ENCODE results near the gene ERVK3-1. TPM values are rescaled to one million over a fixed set of nuclear protein-coding genes. Genes with fewer than 3 reads are reported as not detected.

ERVK3-1 gene
- total and polyA plus RNA-seq, 3 donors from 2014 or later = 34.0 to 58.5 (median 48.9) TPM

- no peaks in the 10 kb centered on the region for H3K4me1 ChIP-seq
- H3K27ac ChIP-seq = no peak overlapping the region
- TF ChIP-seq POLR2A (IDR thresholded peaks at IDR 0.05) (no peak), CTCF (IDR thresholded peaks at IDR 0.05) (no peak)
- H3K9me3 ChIP-seq = no peaks in the 10 kb centered on the region
- WGBS, 2 donors = 100% methylated on average over 1 of the region's 1 CpG
- no peaks in the 10 kb centered on the region for H3K36me3 ChIP-seq (ENCODE audit: low read depth, missing control alignments)
- intact Hi-C loops (cut with DNase I; ENCODE audit: low total_unique reads) = no loop called here
- no peak overlapping the region for H3K4me3 ChIP-seq
- H3K27me3 ChIP-seq = no peaks in the 10 kb centered on the region
- no peak for DNase-seq
These were observed 31.0 kb downstream of the ERVK3-1 start for GRCh38 chr19:58336216-58336615.

DNA sequence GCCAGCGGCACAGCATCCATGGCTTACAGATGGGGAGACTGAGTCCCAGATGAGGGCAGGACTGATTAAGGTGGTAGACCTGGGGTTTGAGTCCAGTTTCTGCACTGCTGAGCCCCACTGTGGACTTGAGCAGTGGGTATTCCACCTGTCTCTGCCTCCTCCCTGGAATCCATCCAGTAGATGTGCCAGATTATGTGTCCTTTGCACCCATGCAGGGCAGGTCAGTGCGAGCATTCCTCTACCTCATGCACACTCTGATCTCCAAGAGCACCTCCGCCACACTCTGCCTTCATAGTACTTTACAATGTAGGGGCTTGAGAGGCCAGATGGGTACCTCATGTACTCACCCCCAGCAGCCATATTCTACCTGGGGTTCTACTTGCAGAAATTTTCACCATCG is 31.6 kb downstream of the ERVK3-1 start:
- Histone ChIP-seq H3K27me3 (no peaks in the 10 kb centered on the region), H3K4me3 (no peak overlapping the region), H3K9me3 (no peaks in the 10 kb centered on the region), H3K27ac (no peak overlapping the region), H3K4me1 (no peaks in the 10 kb centered on the region), H3K36me3 (ENCODE audit: low read depth, missing control alignments) (no peaks in the 10 kb centered on the region)
- intact Hi-C loops (cut with DNase I; ENCODE audit: low total_unique reads) = no loop called here
- DNase-seq = no peak
- TF ChIP-seq POLR2A (IDR thresholded peaks at IDR 0.05) = no peak
- no peak for TF ChIP-seq CTCF (IDR thresholded peaks at IDR 0.05)
- 94 to 99% methylated on average over 3 to 4 of the region's 4 CpGs for WGBS, 2 donors

DNA sequence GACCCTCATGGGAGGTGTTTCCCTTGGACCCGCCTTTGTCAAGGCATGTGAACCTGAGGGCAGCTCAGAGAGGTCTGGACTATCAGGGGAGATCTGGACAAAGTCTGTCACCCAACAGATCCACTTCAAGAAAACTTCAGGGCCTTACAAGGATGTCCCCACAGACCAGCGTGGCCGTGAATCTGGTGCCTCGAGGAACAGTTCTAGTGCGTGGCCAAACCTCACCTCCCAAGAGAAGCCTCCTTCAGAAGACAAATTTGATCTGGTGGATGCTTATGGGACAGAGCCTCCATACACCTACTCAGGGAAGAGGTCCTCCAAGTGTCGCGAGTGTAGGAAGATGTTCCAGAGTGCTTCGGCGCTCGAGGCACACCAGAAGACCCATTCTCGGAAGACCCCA is 33.2 kb downstream of the ERVK3-1 start:
- 87 to 98% methylated on average over 6 to 11 of the region's 11 CpGs for WGBS, 2 donors
- H3K36me3 ChIP-seq (ENCODE audit: low read depth, missing control alignments) = no peaks in the 10 kb centered on the region

DNA sequence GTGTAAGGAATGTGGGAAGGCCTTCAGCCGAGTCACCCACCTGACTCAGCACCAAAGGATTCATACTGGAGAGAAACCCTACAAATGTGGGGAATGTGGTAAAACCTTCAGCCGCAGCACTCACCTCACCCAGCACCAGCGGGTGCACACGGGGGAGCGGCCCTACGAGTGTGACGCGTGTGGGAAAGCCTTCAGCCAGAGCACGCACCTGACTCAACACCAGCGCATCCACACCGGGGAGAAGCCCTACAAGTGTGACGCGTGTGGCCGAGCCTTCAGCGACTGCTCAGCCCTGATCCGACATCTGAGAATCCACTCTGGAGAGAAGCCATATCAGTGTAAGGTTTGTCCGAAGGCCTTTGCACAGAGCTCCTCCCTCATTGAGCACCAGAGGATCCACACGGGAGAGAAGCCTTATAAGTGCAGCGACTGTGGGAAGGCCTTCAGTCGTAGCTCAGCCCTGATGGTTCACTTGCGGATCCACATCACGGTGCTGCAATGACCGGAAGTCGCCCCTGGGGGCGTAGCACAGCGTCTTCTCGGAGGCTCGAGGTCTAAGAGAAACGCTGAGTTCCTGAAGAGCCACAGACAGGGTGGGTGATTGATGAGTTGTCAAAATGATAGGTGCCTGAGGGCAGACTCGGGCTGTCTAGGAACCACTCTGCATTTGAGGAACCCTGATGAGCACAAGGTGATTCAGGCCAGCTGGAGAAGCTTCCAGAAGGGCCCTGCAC is 33.8 kb downstream of the ERVK3-1 start:
- no peak for TF ChIP-seq CTCF (IDR thresholded peaks at IDR 0.05)
- DNase-seq = no peak
- 62 to 80% methylated on average over 9 to 30 of the region's 30 CpGs for WGBS, 2 donors
- H3K9me3 ChIP-seq = no peaks in the 10 kb centered on the region
- H3K4me3 ChIP-seq = no peak overlapping the region
- no peaks in the 10 kb centered on the region for H3K36me3 ChIP-seq (ENCODE audit: low read depth, missing control alignments)
- no peaks in the 10 kb centered on the region for H3K27me3 ChIP-seq
- no peaks in the 10 kb centered on the region for H3K4me1 ChIP-seq
- intact Hi-C loops (cut with DNase I; ENCODE audit: low total_unique reads) = no loop called here
- no peak overlapping the region for H3K27ac ChIP-seq

More for the DNA sequence above, 33.2 kb downstream of the ERVK3-1 start:
- Histone ChIP-seq H3K9me3 (no peaks in the 10 kb centered on the region), H3K4me1 (no peaks in the 10 kb centered on the region), H3K27me3 (no peaks in the 10 kb centered on the region), H3K27ac (no peak overlapping the region), H3K4me3 (no peak overlapping the region)
- DNase-seq = no peak
- TF ChIP-seq POLR2A (IDR thresholded peaks at IDR 0.05) (no peak), CTCF (IDR thresholded peaks at IDR 0.05) (no peak)
- intact Hi-C loops (cut with DNase I; ENCODE audit: low total_unique reads) = no loop called here

DNA sequence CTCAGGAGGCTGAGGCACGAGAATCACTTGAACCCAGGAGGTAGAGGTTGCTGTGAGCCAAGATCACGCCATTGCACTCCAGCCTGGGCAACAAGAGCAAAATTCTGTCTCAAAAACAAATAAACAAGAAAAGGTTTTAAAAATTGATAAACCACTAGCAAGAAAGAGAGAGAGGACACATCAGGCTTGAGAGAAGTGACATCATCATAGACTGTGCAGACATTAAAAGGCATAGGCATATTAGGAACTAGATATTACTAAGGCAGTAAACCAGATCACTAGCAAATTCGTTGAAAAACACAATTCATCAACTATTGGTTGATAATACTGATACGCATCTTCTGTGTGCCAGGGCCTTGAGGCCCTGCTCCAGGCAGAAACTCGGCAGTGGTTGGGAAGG is 40.4 kb downstream of the ERVK3-1 start:
- DNase-seq = no peak
- Histone ChIP-seq H3K4me1 (peaks cover 13% of the 10 kb centered on the region), H3K9me3 (no peaks in the 10 kb centered on the region), H3K27ac (no peak overlapping the region), H3K27me3 (no peaks in the 10 kb centered on the region), H3K4me3 (no peak overlapping the region), H3K36me3 (ENCODE audit: low read depth, missing control alignments) (no peaks in the 10 kb centered on the region)
- WGBS, 2 donors = 74 to 82% methylated on average over 5 of the region's 5 CpGs
- intact Hi-C loops (cut with DNase I; ENCODE audit: low total_unique reads) = no loop called here
- TF ChIP-seq CTCF (IDR thresholded peaks at IDR 0.05) (no peak), POLR2A (IDR thresholded peaks at IDR 0.05) (no peak)

All from testis (tissue), 3 donors.